Cerebellar nuclear complex (tissue), 1 donor: ENCODE results near the gene NAT8.
"Not testable (repeated sequence)": the region's sequence is repeated elsewhere in the genome, so short reads cannot be mapped to it uniquely, and the experiment has no call there.

Experiments used
- DNase-seq, 2 experiments: peaks; one replicate each; lab custom pipeline; 2025; lab: John Stamatoyannopoulos, UW

NAT8 gene

GRCh38 chr2:73636977-73637376, 5.2 kb downstream of the NAT8 start:
- not testable (repeated sequence) for DNase-seq

- not testable (repeated sequence) for DNase-seq
These were observed 11.5 kb downstream of the NAT8 start for GRCh38 chr2:73630662-73631266.

GRCh38 chr2:73628493-73628892, 13.7 kb downstream of the NAT8 start:
- DNase-seq, result not testable (repeated sequence)

- DNase-seq, result not testable (repeated sequence)
These were observed 16.0 kb downstream of the NAT8 start for GRCh38 chr2:73626237-73626636.

- DNase-seq, result not testable (repeated sequence)
These were observed 17.6 kb downstream of the NAT8 start for GRCh38 chr2:73624625-73625024.

- not testable (repeated sequence) for DNase-seq
These were observed 18.2 kb downstream of the NAT8 start for GRCh38 chr2:73624036-73624435.

- not testable (repeated sequence) for DNase-seq
These were observed 22.3 kb downstream of the NAT8 start for GRCh38 chr2:73619925-73620324.

GRCh38 chr2:73614997-73615396, 27.2 kb downstream of the NAT8 start:
- no peak for DNase-seq

GRCh38 chr2:73614105-73614504, 28.1 kb downstream of the NAT8 start:
- DNase-seq, result no peak

- DNase-seq, result no peak
These were observed 30.4 kb downstream of the NAT8 start for GRCh38 chr2:73611867-73612266.

GRCh38 chr2:73611193-73611592, 31.0 kb downstream of the NAT8 start:
- no peak for DNase-seq

- no peak for DNase-seq
These were observed 32.1 kb downstream of the NAT8 start for GRCh38 chr2:73610111-73610510.

- not testable (repeated sequence) for DNase-seq
These were observed 37.6 kb downstream of the NAT8 start for GRCh38 chr2:73604589-73604988.

- DNase-seq, result not testable (repeated sequence)
These were observed 39.1 kb downstream of the NAT8 start for GRCh38 chr2:73603099-73603588.

GRCh38 chr2:73601780-73602179, 40.4 kb downstream of the NAT8 start:
- DNase-seq, result no peak

GRCh38 chr2:73594251-73594650, 48.0 kb downstream of the NAT8 start:
- no peak for DNase-seq

- DNase-seq, result no peak
These were observed 48.5 kb downstream of the NAT8 start for GRCh38 chr2:73593680-73594079.
